GM06990 (cell line): ENCODE data around the gene RBM47.
"Not testable (repeated sequence)": the region's sequence is repeated elsewhere in the genome, so short reads cannot be mapped to it uniquely, and the experiment has no call there.

Experiments
- DNase-seq: peaks from one replicate; pipeline ENCODE4 v3.0.0-alpha.2; 2011; ENCODE audit not compliant: insufficient read length; ENCODE audit errors: extremely low read depth
- H3K27me3 ChIP-seq: replicated peaks from 2 replicates; pipeline ENCODE4 v1.6.0; 2011; ENCODE audit warnings: low read length; ENCODE audit not compliant: control insufficient read depth, insufficient read depth
- H3K36me3 ChIP-seq: 2 replicates; pipeline ENCODE4 v1.5.1; 2011; ENCODE audit warnings: low read length; ENCODE audit not compliant: control insufficient read depth, insufficient read depth
- H3K4me3 ChIP-seq: replicated peaks from 2 replicates; pipeline ENCODE4 v1.5.1; 2011; ENCODE audit warnings: low read depth, mild to moderate bottlenecking, control low read depth, low read length
- CTCF ChIP-seq: IDR thresholded peaks from 2 replicates; pipeline ENCODE4 v1.5.1; 2011; ENCODE audit warnings: low read length, control low read depth, mild to moderate bottlenecking, inconsistent platforms; ENCODE audit not compliant: insufficient read depth, poor library complexity, severe bottlenecking

Gene RBM47

GRCh38 chr4:40441430-40441829 is 188.2 kb downstream of the RBM47 start:
- Histone ChIP-seq H3K4me3 (no peak overlapping the region), H3K27me3 (no peaks in the 10 kb centered on the region), H3K36me3 (peaks cover 12% of the 10 kb centered on the region)
- no peak for TF ChIP-seq CTCF
- DNase-seq, result no peak

- TF ChIP-seq CTCF, result no peak
- peaks cover 19% of the 10 kb centered on the region for H3K36me3 ChIP-seq
Measured at GRCh38 chr4:40439519-40439918, 190.1 kb downstream of the RBM47 start.

GRCh38 chr4:40438384-40439026 is 191.2 kb downstream of the RBM47 start:
- H3K36me3 ChIP-seq, result peaks cover 19% of the 10 kb centered on the region
- DNase-seq, result peak; percentile 22
- H3K4me3 ChIP-seq, result no peak overlapping the region
- no peak for TF ChIP-seq CTCF
- no peaks in the 10 kb centered on the region for H3K27me3 ChIP-seq

More at GRCh38 chr4:40439519-40439918, 190.1 kb downstream of the RBM47 start:
- Histone ChIP-seq H3K4me3 (no peak overlapping the region), H3K27me3 (no peaks in the 10 kb centered on the region)
- DNase-seq, result no peak

GRCh38 chr4:40437741-40438383 is 191.8 kb downstream of the RBM47 start:
- no peaks in the 10 kb centered on the region for H3K27me3 ChIP-seq
- H3K4me3 ChIP-seq, result no peak overlapping the region
- no peak for DNase-seq
- peaks cover 19% of the 10 kb centered on the region for H3K36me3 ChIP-seq
- TF ChIP-seq CTCF, result no peak

- H3K27me3 ChIP-seq, DNase-seq, H3K4me3 ChIP-seq: not testable (repeated sequence)
- H3K36me3 ChIP-seq, result peaks cover 21% of the 10 kb centered on the region
Measured at GRCh38 chr4:40435306-40435705, 194.4 kb downstream of the RBM47 start.

GRCh38 chr4:40434126-40434687 is 195.5 kb downstream of the RBM47 start:
- no peak for DNase-seq
- H3K27me3 ChIP-seq, result no peaks in the 10 kb centered on the region
- H3K36me3 ChIP-seq, result peaks cover 21% of the 10 kb centered on the region
- no peak for TF ChIP-seq CTCF
- H3K4me3 ChIP-seq, result no peak overlapping the region
